Left ventricle myocardium inferior (tissue), 1 donor: ENCODE measurements around the gene BRS3. TPM values are rescaled to one million over a fixed set of nuclear protein-coding genes. Genes with fewer than 3 reads are reported as not detected.

Source experiments
- DNase-seq: peaks from one replicate; pipeline ENCODE4 v3.0.0-alpha.2; 2020
- H3K27ac ChIP-seq: fragments of 200-600 bp; replicated peaks from 2 replicates; pipeline ENCODE4 v1.8.0; 2021
- H3K27me3 ChIP-seq: fragments of 200-600 bp; 2 replicates; pipeline ENCODE4 v1.8.0; 2021; ENCODE audit warnings: low read depth
- H3K36me3 ChIP-seq: fragments of 200-600 bp; 2 replicates; pipeline ENCODE4 v1.8.0; 2021
- H3K4me1 ChIP-seq: fragments of 200-600 bp; 2 replicates; pipeline ENCODE4 v1.8.0; 2021
- H3K4me3 ChIP-seq: fragments of 200-600 bp; 2 replicates; pipeline ENCODE4 v1.8.0; 2021; ENCODE audit warnings: mild to moderate bottlenecking, moderate library complexity
- H3K9me3 ChIP-seq: fragments of 200-600 bp; replicated peaks from 2 replicates; pipeline ENCODE4 v1.8.0; 2021
- CTCF ChIP-seq: fragments of 200-600 bp; IDR thresholded peaks from 2 replicates; pipeline ENCODE4 v1.8.0; 2021; ENCODE audit warnings: antibody characterized with exemption, mild to moderate bottlenecking, borderline replicate concordance
- intact Hi-C: fragments of 100-400 bp; cut with micrococcal nuclease; formaldehyde crosslinking; loops from one replicate; pipeline ENCODE4 v1.11.0; 2022
- total RNA-seq: library from RNA; stranded (reverse); fragmentation: NEBNext Ultra II Directional; extraction: Animal tissue kit (Norgen Biotek cat#: 25700); gene quantifications from one replicate; pipeline ENCODE4 v1.2.1, GENCODE V29; 2021
- donor health status: DM: no; HTN: yes; CAD: no; lungs with severe emphysema.

The BRS3 gene
- total RNA-seq, 1 donor from 2014 or later = not detected

DNA sequence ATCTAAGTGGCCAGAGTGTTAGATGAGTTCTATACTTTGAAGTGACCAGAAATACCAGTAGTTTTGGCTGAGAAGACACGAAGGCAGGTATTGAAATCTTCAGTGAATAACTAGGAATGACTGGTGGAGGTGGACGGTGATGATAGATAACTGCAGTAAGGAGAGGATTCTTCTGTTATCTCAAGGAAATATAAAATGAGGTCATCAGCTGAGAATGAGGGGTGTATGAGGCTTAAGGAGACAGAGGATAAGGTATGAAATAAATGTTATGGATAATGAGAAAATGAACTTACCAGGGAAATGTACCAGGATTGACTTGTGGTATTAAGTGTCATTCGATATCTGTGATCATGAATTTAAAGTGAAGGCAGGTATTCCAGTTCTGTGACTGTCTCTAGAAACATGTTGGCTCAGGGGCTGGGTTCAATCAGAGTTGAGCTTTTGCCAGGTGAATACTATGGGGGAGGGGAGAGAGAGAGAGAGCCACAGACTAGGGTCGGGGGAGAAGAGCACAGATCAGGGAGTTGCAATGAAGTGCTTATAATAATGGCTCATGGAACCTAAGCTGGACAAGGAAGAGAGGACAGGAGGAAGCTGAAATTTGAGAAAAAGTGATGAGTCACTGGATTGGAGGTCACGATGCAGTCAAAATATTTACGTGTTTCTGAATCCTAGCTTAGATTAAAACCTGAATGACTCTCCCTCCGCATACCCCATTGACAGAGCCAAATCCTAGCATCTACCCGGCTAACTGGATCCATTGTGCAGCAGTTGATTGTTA lies 37.5 kb upstream of the BRS3 start:
- no peaks in the 10 kb centered on the region for H3K27me3 ChIP-seq
- no peaks in the 10 kb centered on the region for H3K9me3 ChIP-seq
- DNase-seq = no peak
- H3K27ac ChIP-seq = no peak overlapping the region
- no peaks in the 10 kb centered on the region for H3K36me3 ChIP-seq
- intact Hi-C loops = no loop called here
- no peaks in the 10 kb centered on the region for H3K4me1 ChIP-seq
- no peak for TF ChIP-seq CTCF
- no peak overlapping the region for H3K4me3 ChIP-seq

GRCh38 chrX:136452614-136453013 lies 35.1 kb upstream of the BRS3 start:
- Histone ChIP-seq H3K4me1 (no peaks in the 10 kb centered on the region), H3K9me3 (no peaks in the 10 kb centered on the region), H3K27ac (no peak overlapping the region), H3K4me3 (no peak overlapping the region), H3K36me3 (no peaks in the 10 kb centered on the region), H3K27me3 (no peaks in the 10 kb centered on the region)
- TF ChIP-seq CTCF = no peak
- DNase-seq = no peak
- intact Hi-C loops = no loop called here

GRCh38 chrX:136453114-136453513 lies 34.6 kb upstream of the BRS3 start:
- H3K27ac ChIP-seq = no peak overlapping the region
- H3K4me1 ChIP-seq = no peaks in the 10 kb centered on the region
- H3K9me3 ChIP-seq = no peaks in the 10 kb centered on the region
- DNase-seq = no peak
- H3K27me3 ChIP-seq = no peaks in the 10 kb centered on the region
- no peaks in the 10 kb centered on the region for H3K36me3 ChIP-seq
- H3K4me3 ChIP-seq = no peak overlapping the region
- intact Hi-C loops = no loop called here
- TF ChIP-seq CTCF = no peak

DNA sequence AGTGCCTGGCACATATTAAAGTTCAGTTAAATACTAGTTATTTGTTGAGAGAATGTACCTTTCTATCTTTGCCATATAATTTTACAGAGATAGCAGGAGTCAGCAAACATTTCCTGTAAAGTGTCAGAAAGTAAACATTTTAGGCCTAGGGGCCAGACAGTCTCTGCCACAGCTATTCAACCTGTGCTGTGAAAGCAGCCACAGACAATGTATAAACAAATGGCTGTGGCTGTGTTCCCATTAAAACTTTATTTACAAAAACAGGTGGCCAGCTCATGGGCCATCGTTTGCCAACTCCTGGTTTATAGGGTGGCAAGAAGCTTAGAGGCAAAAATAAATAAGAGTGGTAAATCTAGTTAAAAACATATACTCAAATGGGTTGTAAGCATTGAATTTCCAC lies 34.0 kb upstream of the BRS3 start:
- H3K27ac ChIP-seq = no peak overlapping the region
- no peaks in the 10 kb centered on the region for H3K9me3 ChIP-seq
- no peak for TF ChIP-seq CTCF
- intact Hi-C loops = no loop called here
- no peak for DNase-seq
- H3K4me3 ChIP-seq = no peak overlapping the region
- H3K4me1 ChIP-seq = no peaks in the 10 kb centered on the region
- no peaks in the 10 kb centered on the region for H3K27me3 ChIP-seq
- H3K36me3 ChIP-seq = no peaks in the 10 kb centered on the region

DNA sequence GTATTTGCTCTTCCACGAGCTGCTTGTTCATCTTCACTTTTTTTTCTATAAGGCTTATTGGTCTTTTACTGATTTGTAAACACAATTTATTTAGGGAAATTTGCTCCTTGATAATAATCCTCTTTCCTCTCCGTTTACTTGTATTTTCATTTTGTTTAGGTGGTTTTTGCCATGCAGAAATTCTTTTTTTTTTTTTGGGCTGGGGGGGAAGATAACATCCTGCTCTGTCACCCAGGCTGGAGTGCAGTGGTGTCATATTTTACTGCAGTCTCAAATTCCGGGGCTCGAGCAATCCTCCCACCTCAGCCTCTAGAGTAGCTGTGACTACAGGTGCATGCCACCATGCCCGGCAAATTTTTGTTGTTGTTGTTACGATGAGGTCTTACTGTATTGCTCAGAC lies 31.6 kb upstream of the BRS3 start:
- no peak for TF ChIP-seq CTCF
- no peak overlapping the region for H3K4me3 ChIP-seq
- no peaks in the 10 kb centered on the region for H3K4me1 ChIP-seq
- H3K27ac ChIP-seq = no peak overlapping the region
- H3K36me3 ChIP-seq = no peaks in the 10 kb centered on the region
- DNase-seq = no peak
- no peaks in the 10 kb centered on the region for H3K9me3 ChIP-seq
- intact Hi-C loops = no loop called here
- H3K27me3 ChIP-seq = no peaks in the 10 kb centered on the region
